HUDEP-2 (cell line): ENCODE data around the gene CLRN3.

ENCODE experiments used
- DNase-seq, 76 experiments: peaks; one replicate each; lab custom pipeline; 2025; ENCODE audit not compliant: unreplicated experiment in 76 of 76; lab: John Stamatoyannopoulos, UW

The CLRN3 gene

DNA sequence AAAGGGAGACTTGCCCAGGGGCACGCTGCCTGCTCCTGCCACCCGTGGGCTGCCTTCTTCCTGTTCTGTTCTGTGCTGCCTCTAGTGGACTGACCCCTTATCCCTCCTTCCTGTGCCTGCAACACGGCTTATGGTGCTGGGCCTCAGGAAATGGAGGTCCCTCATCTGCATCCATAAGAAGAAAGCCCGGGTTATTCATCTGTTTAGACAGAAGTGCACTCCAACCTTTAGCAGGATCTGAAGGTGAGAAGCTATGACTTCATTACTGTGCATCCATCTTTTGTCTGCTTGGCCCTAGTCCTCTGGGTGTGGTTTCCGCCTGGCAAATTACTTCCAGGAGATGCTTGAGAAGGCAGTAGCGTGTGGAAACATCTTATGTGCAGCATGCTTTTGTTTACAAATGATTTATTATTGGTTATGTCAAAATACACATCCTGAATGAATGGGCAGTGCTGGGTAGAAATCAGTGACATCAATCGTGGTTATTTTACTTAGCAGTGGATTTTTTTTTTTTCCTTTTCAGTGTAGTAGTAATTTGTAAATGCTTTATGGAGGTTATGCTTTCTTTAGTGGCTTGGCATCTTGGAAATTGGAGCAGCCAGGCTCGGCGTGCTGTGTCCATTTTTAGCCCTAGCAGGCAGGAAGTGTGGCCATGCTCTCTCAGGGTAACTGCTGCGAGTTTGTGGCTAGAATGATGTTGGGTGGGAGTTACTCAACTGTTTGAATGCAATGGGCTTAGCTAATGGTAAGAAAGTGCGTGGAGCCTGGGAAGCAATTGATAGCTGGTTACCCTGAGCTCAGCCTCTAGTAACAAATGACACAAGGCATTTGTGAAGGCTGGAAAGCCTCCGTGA is 26.9 kb upstream of the CLRN3 start:
- DNase-seq, result no peak

DNA sequence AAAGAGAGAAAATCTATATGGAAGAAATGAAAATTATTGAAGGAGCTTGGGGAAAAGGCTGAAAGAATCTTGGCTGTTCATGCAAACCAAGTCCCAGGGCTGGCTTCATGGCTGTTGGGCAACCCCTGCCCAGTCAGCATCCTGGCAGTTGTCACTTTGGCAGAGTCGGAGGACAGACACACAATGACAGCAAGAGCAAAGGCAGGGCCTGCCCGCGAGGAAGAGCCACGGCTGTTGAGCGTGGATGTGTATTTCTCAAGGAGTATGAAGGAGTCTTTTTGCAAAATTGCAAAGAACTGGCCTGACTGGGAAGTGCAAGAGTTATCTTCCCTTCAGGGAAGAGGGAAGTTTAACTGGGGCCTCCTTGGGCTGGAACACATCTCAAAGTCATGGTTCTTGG is 25.8 kb upstream of the CLRN3 start:
- DNase-seq, result no peak

DNA sequence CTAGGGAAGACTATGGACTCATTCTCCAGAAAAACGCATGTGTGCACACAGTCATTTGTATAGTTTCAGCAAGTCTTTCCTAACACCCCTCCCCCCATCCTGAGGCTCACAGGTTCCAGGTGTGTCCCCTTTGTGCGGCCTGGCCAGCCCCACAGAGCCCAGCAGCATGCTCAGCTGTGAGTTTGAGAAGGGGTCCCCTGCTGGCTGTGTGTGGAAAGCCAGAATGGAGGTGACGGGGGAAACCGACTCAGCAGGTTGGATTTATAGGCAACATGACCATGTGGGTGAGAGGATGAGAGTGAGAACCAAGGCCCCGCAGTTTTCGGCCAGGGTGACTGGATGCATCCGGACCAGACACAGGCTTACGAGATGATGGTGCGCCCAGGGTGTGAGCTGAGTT is 24.1 kb upstream of the CLRN3 start:
- no peak for DNase-seq

DNA sequence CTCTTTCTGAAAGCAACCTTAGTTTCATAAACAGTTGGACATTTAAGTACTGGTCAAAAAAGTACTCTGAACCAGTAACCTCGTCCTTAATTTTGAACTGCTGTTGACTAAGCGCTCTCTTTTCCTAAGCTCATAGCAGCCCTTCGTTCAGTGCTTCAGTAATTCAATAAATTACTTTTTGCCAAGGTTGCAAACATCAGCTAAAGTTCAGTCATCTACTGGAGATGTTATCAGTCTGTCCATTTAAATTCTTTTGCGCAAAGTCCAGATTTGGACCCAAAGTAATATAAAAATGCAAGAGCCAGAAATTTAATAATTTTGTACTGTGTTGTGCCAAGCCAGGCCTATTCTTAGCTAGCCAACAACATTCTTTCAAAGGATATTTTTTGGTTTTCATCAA is 22.6 kb upstream of the CLRN3 start:
- DNase-seq, result no peak

DNA sequence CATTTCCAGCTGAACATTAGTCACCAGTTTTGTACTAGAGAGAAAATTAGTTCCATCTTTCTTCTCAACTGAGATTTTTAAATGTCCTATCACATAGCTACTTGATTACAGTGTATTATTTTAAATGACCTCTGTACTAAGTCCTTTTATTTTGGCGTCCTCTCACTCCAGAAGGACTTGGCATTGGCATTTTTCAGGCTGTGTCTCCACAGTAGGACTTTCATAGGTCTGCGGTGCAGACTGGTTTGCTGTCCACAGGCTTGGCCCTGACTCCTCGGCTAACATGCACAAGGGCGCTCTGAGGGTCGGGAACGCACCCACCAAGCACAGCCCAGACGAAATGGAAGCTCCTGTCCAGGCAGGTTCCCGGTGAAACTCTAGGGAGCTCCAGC is 20.6 kb upstream of the CLRN3 start:
- DNase-seq, result no peak

DNA sequence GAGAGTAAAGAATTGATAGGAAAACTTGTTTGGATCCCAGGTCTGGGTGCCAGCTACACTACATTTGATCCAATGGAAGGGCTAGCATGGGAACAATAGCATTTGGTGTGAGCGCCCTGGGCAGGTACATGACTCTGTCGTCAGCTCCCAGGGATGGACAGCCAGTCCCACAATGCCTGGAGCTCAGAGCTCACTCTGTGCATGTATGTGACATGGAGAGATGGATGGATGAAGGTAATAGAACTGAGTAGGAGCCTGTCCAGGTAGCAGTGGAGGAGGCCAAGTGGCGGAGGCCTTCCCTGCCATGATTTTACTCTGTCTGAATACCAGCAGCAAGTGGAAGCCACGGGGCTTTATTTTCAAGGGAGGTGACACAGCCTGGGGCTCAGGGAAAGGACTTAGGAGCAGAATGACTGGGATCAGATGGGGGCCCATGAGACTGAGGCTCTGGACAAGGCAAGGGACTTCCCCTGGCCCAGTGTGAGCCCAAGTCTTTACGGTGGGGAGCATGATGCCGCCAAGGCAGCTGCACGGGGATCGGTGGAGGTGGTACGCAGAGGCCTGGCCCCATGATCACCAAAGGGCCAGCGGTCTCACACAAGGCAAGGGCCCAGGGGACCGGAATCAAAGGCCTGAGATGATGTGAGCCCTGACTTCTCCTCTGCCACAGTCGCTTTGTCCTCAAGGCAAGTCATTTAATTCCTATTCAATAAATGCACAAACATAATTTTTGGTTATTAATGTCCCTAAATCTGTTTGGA is 20.0 kb upstream of the CLRN3 start:
- DNase-seq, result no peak

DNA sequence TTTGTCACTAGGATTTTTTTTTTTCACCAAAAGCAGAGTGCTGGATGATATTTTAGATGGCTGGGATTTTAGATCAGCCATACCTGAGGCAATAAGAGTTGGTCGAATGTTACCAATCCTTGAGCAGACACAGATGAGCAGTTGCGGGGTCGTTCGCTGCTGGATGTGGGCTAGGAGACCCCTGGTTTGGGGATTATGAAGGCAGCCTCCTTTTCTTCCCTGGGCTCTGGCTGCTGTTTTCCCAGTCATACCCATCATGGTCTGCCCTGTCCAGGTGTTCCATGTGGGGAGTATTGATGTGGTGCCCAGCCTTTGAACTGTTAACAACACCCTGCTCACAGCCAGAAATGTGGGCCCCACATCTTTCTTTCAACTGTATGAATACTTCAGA is 19.1 kb upstream of the CLRN3 start:
- no peak for DNase-seq

DNA sequence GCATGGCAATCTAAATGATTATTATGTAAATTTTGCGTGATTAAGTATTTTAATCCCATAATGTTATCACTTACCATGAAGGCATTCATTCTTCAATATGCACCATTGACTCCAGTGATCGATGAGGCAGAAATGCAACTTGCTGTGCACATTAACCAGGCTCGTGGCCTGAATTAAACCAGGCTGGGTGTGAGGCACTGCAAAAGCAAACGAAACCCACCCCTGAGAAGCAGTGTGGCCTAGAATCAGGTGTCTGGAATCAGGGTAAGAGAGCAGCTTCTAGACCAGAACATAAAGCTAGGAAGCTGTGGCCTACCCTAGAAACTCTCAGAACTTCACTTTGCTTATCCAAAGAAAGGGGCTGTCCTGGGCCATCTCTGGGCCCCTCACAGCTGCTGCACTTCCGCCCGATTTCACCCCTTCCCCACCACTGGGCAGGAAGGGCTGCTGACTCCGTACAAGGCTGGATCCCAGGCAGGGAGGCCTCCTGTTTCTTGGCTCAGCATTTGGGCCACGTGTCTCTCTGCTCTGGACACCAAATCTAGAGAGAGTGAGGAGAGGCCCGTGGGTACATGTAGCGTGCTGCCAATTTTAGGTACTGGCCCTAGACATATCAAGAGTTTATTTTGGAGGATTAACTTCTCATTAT is 18.6 kb upstream of the CLRN3 start:
- DNase-seq, result no peak

DNA sequence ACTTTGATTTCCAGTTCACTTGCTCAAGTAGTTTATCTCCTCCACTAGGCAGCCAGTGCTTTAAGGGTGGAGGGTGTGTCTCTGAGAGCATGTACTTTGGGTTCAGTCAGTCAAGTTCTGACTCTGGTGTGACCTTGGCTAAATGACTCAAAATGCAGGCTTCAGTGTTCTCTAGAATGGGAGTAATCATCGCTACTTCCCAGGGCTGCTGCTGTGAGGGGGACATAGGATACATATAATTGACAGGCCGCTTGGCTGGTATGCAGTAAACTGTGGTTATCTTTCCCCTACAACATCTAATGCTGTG is 17.7 kb upstream of the CLRN3 start:
- DNase-seq, result no peak

DNA sequence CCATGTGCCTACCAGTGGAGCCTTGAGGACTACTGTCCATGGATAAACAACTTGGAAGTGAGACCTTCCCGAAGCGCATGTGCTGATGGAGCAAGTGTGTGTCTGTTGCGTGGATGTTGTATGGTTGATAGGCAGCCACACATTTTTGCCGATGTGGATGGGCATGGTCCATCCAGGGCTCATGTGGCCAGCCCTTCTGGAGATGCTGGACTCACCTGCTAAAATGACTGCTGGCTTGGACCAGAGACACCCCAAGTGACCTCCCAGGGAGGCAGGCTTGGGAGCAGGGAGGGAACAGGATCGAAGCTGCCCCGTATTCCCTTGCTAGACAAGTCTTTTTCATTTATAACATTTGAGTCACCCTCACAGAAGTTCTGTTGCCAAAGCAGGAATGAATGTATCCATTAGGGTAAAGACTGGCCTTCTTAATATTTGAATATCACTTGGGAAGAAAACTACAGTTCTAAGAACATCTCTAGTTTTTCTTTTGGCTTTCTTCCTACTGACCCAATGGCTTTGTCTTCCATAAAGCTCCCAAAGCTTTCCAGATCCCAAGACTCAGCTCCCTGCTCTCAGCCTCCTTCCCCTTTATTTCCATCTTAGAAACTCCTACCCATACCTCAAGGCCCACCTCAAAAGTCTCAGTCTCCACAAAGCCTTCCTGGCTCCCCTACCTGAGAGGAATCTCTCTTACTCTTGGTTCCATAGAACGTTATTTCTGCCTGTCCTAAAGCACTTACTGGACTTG is 17.1 kb upstream of the CLRN3 start:
- DNase-seq, result no peak

DNA sequence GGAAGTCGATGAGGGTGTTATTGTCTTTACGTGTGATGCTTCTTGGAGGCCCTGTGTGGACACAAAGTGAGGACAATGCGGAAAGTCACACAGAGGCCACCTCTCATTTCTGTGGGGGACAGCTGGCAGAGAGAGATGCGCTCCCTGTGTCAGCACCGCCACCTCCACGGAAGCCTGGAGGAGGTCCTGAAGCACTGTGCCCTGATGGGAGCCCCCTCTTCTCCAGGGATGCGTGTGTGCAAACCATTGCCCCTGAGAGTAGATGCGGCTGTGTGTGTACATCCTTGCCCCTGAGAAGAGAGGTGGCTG is 16.2 kb upstream of the CLRN3 start:
- no peak for DNase-seq

DNA sequence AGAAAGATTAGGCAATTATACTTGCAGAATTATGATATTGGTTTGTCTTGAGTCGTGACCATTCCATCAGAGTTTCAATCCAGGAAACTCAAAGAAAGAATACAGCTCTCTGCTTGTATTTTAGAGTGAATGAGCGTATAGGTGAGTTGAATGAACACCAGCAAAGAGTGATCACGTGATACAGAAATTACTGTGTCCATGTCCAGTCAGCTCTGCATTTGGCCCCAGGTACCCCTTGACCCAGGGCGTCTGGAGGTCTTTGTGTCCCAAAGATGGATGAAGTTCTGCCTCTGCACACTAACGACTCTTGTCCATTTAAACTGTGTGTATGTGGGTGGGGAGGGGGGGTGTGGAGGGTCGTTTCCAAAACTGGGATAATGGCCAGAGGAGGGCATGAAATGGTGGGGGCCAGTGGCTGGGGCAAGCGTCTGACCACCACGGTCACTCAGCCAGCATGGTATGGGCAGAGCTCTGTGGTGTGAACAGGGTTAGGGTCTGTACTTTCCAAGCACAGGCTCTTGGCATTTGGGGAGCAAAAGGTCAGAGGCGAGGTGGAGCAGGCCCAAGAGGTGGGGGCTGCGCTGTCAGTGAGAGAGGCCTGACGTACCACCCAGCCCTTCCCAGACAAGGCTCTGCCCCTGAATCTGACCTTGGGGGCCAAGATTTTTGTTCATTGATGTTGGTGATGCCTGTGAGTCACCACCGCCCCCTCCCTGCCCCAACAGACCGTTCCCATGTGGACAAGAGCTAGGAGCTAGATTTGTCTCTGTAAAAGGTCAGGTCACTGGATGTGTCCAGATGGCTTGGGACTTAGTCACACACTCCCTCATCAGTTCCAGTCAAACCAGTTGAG is 15.6 kb upstream of the CLRN3 start:
- DNase-seq, result no peak

DNA sequence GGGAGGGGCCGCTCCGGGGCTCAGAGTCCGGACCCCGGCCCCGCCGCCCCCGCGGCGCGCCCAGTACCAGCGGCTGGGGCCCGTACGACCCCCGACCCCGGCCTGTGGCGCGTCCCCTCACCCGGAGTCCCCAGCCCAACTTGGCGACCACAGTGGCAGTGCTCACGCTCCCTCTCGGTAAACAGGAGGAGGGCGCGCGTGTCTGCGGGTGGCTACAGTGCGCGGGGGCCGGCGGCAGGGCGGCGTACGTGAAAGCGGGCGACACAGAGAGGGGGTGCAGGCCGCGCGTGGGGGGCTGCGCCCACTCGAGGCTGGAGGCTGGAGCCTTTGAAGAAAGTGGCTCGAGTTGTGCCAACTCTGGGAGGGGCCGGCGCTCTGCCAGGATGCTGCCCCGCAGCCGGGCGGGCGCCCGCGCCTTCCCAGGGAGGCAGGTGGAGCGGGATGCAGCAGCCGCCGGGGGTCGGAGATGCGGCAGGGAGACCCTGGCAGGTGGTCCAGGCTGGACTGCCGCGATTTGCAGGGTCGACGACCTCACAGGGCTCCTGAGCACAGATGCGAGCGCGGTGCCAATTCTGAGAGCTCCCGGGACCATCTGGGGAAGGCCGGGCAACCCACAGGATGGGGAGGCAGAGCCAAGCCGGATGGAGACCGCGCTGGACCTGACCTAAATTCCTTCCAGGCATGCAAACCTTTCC is 14.8 kb upstream of the CLRN3 start:
- no peak for DNase-seq

DNA sequence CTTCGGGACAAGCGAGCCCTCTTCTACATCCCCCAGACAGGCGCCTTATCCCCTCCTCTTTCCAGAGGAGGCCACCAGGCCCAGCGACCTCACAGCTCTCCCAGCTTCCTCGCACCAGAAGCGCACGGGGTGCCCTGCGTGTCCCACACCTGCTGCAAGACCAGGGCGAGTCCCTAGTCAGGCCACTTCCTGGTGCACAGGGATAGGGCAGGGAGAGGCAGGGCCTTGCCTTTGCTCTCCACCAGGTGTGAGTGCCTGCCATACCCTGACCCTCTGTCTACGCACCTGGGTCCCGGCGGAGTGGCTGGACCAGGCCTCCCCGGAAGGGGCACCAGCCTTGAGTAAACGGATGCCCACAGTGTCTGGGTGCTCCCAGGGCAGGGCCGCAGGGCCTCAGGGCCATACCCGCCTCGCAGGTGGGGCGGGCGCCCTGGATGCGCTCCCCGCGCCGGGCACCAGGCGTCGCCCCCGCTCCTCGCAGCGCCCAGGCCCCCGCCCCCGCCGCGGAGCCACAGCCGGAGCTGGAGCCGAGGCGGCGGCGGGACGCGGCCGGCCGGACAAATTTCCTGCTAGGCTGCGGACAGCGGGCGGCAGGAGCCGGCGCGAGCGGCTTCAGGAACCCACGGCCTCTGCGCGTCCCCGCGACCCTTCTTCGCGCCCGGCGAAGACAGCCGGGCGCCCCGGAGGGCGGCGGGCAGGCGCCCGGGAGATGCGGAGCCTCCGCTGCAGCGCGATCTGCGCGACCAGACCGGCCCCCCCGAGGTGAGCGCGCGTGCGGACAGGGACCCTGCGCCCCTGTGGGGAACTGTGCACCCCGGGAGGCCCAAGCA is 14.0 kb upstream of the CLRN3 start, which contains the start of gene PTPRE:
PTPRE (plus strand) TSS at position 556 of the 830 bp plus-strand sequence. CDS start 133,779 bp downstream, outside the sequence.
- DNase-seq, result peak in 21 of 76 experiments; percentile 0 to 44 (median 13)

DNA sequence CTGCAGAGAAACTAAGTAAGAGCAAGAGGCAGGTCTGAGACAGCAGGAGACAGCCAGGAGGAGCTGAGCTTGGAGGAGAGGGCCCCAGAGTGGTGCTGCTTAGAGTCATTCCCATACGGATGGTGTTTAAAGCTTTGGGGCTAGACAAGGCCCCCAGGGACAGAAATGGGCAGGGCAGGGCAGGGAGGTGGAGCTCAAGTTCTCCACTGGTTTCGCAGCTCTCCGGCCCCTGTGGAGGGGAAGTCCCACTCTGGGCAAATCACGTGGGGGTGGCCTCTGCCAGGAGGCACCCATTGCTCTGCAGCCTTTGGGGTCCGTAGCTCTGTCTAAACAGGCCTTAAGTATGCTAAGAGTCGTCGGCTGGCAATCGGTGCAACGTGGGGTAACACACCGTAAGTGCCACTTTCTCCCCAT is 13.1 kb upstream of the CLRN3 start:
- no peak for DNase-seq

DNA sequence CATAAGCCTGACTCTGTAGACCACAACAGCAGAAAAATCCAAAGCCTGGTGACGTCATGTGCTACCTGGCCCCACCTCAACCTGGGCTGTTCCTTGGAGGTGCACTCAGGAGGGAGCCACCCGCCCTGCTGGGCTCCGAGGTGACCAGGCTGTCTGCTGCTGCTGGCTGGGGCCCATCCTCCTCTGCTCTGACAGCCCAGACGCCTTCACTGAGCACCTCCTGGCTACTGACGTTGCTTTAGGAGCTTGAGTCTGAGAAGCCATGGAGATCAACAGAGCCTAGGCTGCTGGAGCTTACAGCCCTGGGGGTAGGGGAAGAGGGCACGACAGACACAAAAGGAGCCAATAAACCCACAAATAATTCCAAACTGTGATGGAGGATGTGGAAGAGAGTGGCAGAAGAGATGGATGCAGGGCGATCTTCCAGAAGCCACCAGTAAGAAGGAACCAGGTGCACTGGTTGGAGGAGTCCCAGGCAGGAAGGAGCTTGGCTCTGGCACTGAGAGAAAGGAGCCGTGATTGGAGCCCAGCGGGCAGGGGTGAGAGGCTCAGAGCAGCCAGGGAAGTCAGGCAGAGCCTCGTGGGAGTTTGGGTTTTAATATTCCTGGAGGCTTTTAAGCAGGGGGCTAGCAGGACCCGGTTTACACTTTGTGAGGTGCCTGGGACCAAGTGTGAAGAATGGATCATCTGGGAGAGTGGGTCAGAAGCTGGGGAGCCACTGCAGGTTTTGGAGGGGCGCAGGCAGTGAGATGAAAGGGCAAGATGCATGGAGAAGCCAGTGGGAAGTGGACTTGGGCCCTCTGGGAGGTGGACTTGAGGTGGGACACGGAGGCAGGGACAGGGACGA is 12.5 kb upstream of the CLRN3 start:
- DNase-seq, result no peak

DNA sequence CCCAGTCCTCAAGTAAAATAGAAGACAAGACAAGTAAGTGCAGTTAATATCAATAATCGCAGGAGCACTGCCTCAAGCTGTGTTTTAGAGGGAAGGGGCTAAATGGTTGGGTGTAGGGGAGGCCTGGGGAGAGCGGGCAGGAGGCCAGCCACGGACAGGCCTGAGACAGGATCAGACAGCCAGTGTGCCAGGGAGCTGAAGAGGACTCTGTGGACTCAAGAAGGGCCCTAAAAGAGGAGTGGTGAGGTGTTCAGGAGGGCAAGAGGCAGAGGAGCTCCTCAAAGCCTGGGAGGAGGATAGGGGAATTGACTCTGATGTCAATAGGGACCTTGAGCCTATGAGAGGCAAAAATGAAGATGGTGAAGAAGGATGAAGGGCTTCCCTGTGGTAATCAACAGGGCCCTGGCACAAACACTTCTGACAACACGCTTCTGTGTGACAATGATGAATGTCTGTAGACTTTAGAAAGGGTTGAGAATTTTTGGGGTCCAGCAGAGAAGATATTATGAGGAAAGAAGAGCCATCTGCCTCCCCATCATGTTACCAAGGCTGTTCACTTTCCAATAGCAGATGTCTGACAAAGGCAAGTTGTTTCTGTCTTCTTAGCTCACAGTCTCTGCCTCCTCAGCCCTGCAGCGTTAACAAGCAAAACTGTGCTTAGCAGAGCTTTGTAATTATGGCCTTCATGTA is 11.7 kb upstream of the CLRN3 start:
- no peak for DNase-seq
